PC-9 (cell line): Measurements from ENCODE around the gene PYGO1. TPM values are rescaled to one million over a fixed set of nuclear protein-coding genes. Genes with fewer than 3 reads are reported as not detected.
"Not testable (repeated sequence)": the region's sequence is repeated elsewhere in the genome, so short reads cannot be mapped to it uniquely, and the experiment has no call there.

ENCODE experiments used
- BruUV-seq: library from RNA; stranded (reverse); fragments of 400-500 nt; replicated peaks from 2 replicates; lab custom pipeline; 2021; lab: Mats Ljungman, UMichigan
- CTCF ChIA-PET: fragments of 300-600 bp; sonication (Branson Sonifier 250); formaldehyde crosslinking; loops from one replicate; lab custom pipeline; 2022; ENCODE audit warnings: antibody characterized with exemption; lab: Charles Lee
- POLR2A ChIA-PET: fragments of 300-600 bp; sonication (Branson Sonifier 250); formaldehyde crosslinking; loops from one replicate; lab custom pipeline; 2022; ENCODE audit warnings: antibody characterized with exemption; ENCODE audit not compliant: unreplicated experiment; lab: Charles Lee
- DNase-seq, 2 experiments: peaks; one replicate each; pipeline versions ENCODE4 v3.0.0 to v3.0.0-alpha.2; 2015 to 2022; ENCODE audit warnings: mixed read lengths in 1 of 2
- H2AFZ ChIP-seq: fragments of 200-600 bp; sonication (generic); 2 replicates; pipeline ENCODE4 v1.8.1; 2017; ENCODE audit warnings: antibody characterized with exemption
- H3F3A ChIP-seq: fragments of 200-600 bp; sonication (generic); 2 replicates; pipeline ENCODE4 v1.8.1; 2017; ENCODE audit warnings: antibody characterized with exemption, mild to moderate bottlenecking, low read depth; ENCODE audit not compliant: insufficient read depth
- H3K27ac ChIP-seq: fragments of 200-600 bp; sonication (generic); 2 replicates; pipeline ENCODE4 v1.6.1; 2016; ENCODE audit warnings: mixed run types
- H3K27me3 ChIP-seq: fragments of 200-600 bp; sonication (generic); 2 replicates; pipeline ENCODE4 v1.6.1; 2016; ENCODE audit warnings: low read depth, mixed run types; ENCODE audit not compliant: insufficient read depth
- H3K36me3 ChIP-seq: fragments of 200-600 bp; sonication (generic); 2 replicates; pipeline ENCODE4 v1.6.1; 2016; ENCODE audit warnings: low read depth, mixed run types
- H3K4me1 ChIP-seq: fragments of 200-600 bp; sonication (generic); replicated peaks from 2 replicates; pipeline ENCODE4 v1.6.1; 2016; ENCODE audit warnings: mixed run types; ENCODE audit not compliant: insufficient read depth
- H3K4me2 ChIP-seq: fragments of 200-600 bp; sonication (generic); 2 replicates; pipeline ENCODE4 v1.6.1; 2017; ENCODE audit warnings: mixed run types
- H3K4me3 ChIP-seq: fragments of 200-600 bp; sonication (generic); 2 replicates; pipeline ENCODE4 v1.6.1; 2016; ENCODE audit warnings: mixed run types
- H3K79me2 ChIP-seq: fragments of 200-600 bp; sonication (generic); 2 replicates; pipeline ENCODE4 v1.6.1; 2017; ENCODE audit warnings: low read depth, mixed run types
- H3K9me2 ChIP-seq: fragments of 200-600 bp; sonication (generic); 2 replicates; pipeline ENCODE4 v1.8.1; 2017; ENCODE audit warnings: mild to moderate bottlenecking; ENCODE audit not compliant: insufficient read depth
- H3K9me3 ChIP-seq: fragments of 200-600 bp; sonication (generic); 2 replicates; pipeline ENCODE4 v1.8.1; 2016; ENCODE audit warnings: low read depth; ENCODE audit not compliant: insufficient read depth
- H4K20me1 ChIP-seq: fragments of 200-600 bp; sonication (generic); 2 replicates; pipeline ENCODE4 v1.8.1; 2017; ENCODE audit not compliant: insufficient read depth
- EZH2 ChIP-seq: fragments of 200-600 bp; sonication (generic); IDR thresholded peaks from 2 replicates; pipeline ENCODE4 v1.8.0; 2017; ENCODE audit warnings: antibody characterized with exemption, low read depth
- intact Hi-C: fragments of 100-400 bp; cut with micrococcal nuclease; formaldehyde crosslinking; loops from one replicate; pipeline ENCODE4 v1.10.0; 2022; ENCODE audit not compliant: unreplicated experiment
- total RNA-seq: library from RNA; stranded (reverse); gene quantifications from 2 replicates; pipeline ENCODE4 v1.2.3, GENCODE V29; 2021
- TF ChIP-seq, protein P1 (sequence below): fragments of 200-600 bp; sonication (generic); conservative IDR thresholded peaks from 2 replicates; pipeline ENCODE4 v1.6.1; 2017; ENCODE audit warnings: mixed run types, antibody characterized with exemption, mild to moderate bottlenecking, moderate library complexity

Gene PYGO1
- total RNA-seq, 1 experiment from 2014 or later, result 5.1 TPM

DNA sequence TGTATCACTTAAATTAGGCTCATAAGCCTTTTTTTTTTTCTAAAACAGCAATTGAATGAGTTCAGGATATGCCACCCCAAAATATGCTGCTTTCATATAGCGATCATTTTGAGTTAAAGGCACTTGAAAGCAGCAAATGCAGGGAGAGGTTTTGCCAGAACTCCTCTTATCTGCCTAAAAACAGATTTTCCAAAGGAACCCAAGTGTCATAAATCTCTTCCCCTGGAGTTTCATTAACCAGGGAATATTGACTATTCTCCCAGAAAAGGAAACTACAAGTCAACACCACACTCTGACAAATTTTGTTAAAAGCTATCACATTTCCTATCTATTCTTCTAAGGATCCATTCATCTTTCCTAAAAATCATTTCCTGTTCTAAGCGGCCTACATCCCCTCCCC is 91.4 kb downstream of the PYGO1 start:
- ChIA-PET CTCF (interaction anchor here (0.6 kb wide), 1 partner anchor 33 kb away, joined by 3 read pairs; no protein-coding TSS in a partner anchor), POLR2A (no interaction called here)
- Histone ChIP-seq H3K79me2 (no peaks in the 10 kb centered on the region), H3F3A (peaks cover 14% of the 10 kb centered on the region; the same call in 1 of the 2 replicates), H4K20me1 (no peaks in the 10 kb centered on the region), H3K9me3 (no peaks in the 10 kb centered on the region), H3K4me1 (no peaks in the 10 kb centered on the region), H3K4me2 (peak overlapping the region; percentile 87; the same call in 1 of the 2 replicates), H3K4me3 (no peak overlapping the region), H3K27me3 (no peaks in the 10 kb centered on the region), H3K36me3 (no peaks in the 10 kb centered on the region), H2AFZ (no peak overlapping the region), H3K27ac (no peak overlapping the region), H3K9me2 (no peaks in the 10 kb centered on the region)
- BruUV-seq, result no TSS peak
- no peak for TF ChIP-seq EZH2
- TF ChIP-seq, protein P1, sequence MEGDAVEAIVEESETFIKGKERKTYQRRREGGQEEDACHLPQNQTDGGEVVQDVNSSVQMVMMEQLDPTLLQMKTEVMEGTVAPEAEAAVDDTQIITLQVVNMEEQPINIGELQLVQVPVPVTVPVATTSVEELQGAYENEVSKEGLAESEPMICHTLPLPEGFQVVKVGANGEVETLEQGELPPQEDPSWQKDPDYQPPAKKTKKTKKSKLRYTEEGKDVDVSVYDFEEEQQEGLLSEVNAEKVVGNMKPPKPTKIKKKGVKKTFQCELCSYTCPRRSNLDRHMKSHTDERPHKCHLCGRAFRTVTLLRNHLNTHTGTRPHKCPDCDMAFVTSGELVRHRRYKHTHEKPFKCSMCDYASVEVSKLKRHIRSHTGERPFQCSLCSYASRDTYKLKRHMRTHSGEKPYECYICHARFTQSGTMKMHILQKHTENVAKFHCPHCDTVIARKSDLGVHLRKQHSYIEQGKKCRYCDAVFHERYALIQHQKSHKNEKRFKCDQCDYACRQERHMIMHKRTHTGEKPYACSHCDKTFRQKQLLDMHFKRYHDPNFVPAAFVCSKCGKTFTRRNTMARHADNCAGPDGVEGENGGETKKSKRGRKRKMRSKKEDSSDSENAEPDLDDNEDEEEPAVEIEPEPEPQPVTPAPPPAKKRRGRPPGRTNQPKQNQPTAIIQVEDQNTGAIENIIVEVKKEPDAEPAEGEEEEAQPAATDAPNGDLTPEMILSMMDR, result no peak
- intact Hi-C loops, result no loop called here
- no peak for DNase-seq

DNA sequence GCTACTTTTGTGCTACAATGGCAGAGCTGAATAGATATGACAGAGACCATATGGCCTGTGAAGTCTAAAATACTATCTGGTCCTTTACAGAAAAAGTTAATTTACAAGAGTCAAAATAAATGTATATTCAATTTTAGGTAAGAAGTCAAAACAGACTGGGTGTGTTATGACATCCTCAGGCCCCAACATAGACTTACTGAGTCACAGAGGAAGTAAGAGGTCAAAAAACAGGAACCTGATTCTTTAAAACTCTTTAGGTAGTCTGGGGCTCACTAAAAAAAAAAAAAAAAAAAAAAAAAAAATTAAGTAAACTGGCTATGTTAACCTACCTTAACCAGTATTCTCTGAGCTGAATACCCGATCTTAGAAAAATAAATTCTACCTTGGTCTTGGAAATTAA is 93.2 kb downstream of the PYGO1 start:
- Histone ChIP-seq H3K9me2 (no peaks in the 10 kb centered on the region), H3K4me2 (no peak overlapping the region), H3K4me1 (no peaks in the 10 kb centered on the region), H3K9me3 (no peaks in the 10 kb centered on the region), H3K79me2 (no peaks in the 10 kb centered on the region), H3K36me3 (no peaks in the 10 kb centered on the region), H2AFZ (no peak overlapping the region), H3K4me3 (no peak overlapping the region), H3K27me3 (no peaks in the 10 kb centered on the region), H3F3A (peaks cover 14% of the 10 kb centered on the region; the same call in 1 of the 2 replicates), H4K20me1 (no peaks in the 10 kb centered on the region), H3K27ac (no peak overlapping the region)
- no peak for DNase-seq
- POLR2A ChIA-PET, result no interaction called here
- BruUV-seq, result no TSS peak
- TF ChIP-seq EZH2, result no peak
- TF ChIP-seq, protein P1, result no peak
- intact Hi-C loops, result no loop called here
- CTCF ChIA-PET, result no interaction called here

DNA sequence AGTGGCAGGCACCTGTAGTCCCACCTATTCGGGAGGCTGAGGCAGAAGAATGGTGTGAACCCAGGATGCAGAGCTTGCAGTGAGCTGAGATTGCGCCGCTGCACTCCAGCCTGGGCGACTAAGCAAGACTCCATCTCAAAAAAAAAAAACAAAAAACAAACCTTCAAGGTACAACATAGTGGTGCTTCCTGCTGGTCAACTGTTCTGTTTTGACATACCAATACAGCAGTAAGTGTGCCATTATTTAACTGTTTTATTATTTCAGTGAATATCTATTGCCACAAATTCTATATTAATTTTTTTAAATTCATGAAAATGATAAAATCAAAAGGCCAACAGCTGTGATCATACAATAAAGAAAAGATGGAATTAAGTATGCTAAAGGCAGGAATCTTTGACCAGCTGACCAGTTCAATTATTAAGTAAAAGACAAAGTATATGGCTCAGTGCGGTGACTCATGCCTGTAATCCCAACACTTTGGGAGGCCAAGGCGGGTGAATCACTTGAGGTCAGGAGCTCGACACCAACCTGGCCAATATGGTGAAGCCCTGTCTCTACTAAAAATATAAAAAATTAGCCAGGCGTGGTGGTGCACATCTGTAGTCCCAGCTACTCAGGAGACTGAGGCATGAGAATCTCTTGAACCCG is 99.1 kb downstream of the PYGO1 start:
- DNase-seq, result peak; percentile 17 to 55
- H3K9me2 ChIP-seq, H3K4me3 ChIP-seq, H3F3A ChIP-seq, H3K27me3 ChIP-seq, intact Hi-C loops, H3K4me2 ChIP-seq, BruUV-seq, H3K79me2 ChIP-seq, H3K27ac ChIP-seq, H3K4me1 ChIP-seq, CTCF ChIA-PET, H3K9me3 ChIP-seq, H4K20me1 ChIP-seq, H3K36me3 ChIP-seq, H2AFZ ChIP-seq: not testable (repeated sequence)
- POLR2A ChIA-PET, result interaction anchor here (0.5 kb wide), 1 partner anchor 356 kb away, joined by 12 read pairs; no protein-coding TSS in a partner anchor

Other genes starting within 250 kb of the PYGO1 start
- gene CCPG1, start 180.0 kb downstream of the PYGO1 start, total RNA-seq, result 26.3 and 26.4 TPM in 2 replicates
- gene PIERCE2, start 179.8 kb downstream of the PYGO1 start, total RNA-seq, result 1.2 and 2.1 TPM in 2 replicates
- gene DNAAF4, start 80.1 kb downstream of the PYGO1 start, total RNA-seq, result 5.5 and 6.2 TPM in 2 replicates
- gene PRTG, start 154.8 kb upstream of the PYGO1 start, total RNA-seq, result 11.4 and 16.5 TPM in 2 replicates